ENCODE results near the gene NR0B2.

NR0B2 gene

DNA sequence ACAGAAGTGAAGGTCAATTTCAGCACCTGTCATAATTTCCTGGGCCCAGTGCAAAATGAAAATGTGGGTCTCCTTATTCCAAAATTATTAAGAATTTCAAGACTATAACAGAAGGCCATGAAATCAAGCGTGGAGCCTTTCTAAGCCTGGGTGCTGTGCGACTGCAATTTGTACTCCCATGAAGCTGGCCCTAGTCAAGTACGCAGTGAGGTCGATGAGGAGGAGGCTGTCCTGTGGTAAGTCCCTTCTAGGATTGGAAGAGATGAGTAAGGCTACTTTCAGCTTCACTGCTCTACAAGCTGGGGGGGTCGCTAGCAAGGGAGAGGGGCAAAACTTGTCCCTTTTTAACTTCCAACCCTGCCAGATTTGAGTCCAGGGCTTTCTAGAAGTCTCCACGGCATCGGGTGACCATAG is 7.4 kb upstream of the NR0B2 start:
- TF ChIP-seq NFIC (IDR thresholded peaks at IDR 0.05) (no peak), TAF1 (IDR thresholded peaks at IDR 0.05; ENCODE audit: low read depth) (no peak), RAD21 (IDR thresholded peaks at IDR 0.05; ENCODE audit: low read depth) (no peak)

DNA sequence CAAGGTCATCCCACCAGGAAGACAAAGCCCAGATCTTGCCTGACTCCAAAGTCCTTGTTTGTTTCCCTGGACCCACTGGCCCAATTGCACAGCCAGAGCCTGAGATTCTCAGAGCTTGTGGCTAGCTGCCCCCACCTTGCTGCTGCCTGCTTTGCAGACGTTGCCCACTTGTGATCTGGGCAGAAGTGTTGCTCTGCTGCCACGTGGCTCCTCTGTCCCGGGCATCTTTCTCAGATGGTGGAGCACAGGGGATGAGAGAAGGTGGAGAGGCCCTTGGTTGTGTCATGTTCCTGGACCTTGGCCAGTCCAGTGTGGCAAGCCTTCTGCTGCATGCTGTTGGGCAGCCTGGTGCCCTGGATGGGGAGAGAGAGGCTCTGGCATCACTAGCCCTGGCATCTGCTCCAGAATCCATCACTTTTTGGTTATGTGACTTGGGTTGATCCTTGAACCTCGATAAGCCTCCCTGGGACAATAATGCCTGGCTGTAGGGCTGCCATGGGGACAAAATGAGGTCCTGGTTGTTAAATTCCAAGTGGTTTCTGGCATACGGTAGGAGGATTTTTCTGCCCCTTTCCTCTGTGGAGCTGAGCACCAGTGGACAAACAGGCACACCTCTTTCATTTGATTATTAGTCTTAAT is 1.5 kb upstream of the NR0B2 start:
- no peak for TF ChIP-seq FOXM1 (IDR thresholded peaks at IDR 0.05; ENCODE audit: borderline replicate concordance, low read depth)
- TF ChIP-seq, protein P1, sequence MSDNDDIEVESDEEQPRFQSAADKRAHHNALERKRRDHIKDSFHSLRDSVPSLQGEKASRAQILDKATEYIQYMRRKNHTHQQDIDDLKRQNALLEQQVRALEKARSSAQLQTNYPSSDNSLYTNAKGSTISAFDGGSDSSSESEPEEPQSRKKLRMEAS (IDR thresholded peaks at IDR 0.05), result no peak
- TF ChIP-seq RAD21 (IDR thresholded peaks at IDR 0.05; ENCODE audit: low read depth), result no peak
- no peak for TF ChIP-seq CREB1 (IDR thresholded peaks at IDR 0.05; ENCODE audit: low read depth)

DNA sequence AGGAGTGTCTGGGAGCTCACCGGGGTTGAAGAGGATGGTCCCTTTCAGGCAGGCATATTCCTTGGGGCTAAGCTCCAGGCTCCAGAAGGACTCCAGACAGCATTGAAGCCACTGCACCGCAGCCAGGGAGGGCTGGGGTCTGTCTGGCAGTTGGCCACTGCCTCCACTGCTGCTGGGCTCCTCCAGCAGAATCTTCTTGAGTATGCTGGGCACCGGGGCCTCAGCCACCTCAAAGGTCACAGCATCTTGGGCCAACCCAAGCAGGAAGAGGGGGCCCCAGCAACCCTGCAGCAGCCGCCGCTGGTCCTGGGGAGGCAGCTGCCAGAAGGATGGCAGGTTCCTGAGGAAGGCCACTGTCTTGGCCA is 404 bp downstream of the NR0B2 start:
- TF ChIP-seq ZBTB7A (IDR thresholded peaks at IDR 0.05; ENCODE audit: low read depth), result no peak
- TF ChIP-seq RAD21 (IDR thresholded peaks at IDR 0.05; ENCODE audit: low read depth), result no peak
- TF ChIP-seq YY1 (IDR thresholded peaks at IDR 0.05; ENCODE audit: low read depth), result no peak
- TF ChIP-seq, protein P1 (IDR thresholded peaks at IDR 0.05), result no peak
- TF ChIP-seq CEBPB (IDR thresholded peaks at IDR 0.05), result no peak
- no peak for TF ChIP-seq EP300 (IDR thresholded peaks at IDR 0.05; ENCODE audit: borderline replicate concordance)
- no peak for TF ChIP-seq EGR1 (IDR thresholded peaks at IDR 0.05)
- TF ChIP-seq NFIC (IDR thresholded peaks at IDR 0.05), result no peak

- TF ChIP-seq TAF1 (IDR thresholded peaks at IDR 0.05; ENCODE audit: low read depth) (no peak), TCF12 (IDR thresholded peaks at IDR 0.05; ENCODE audit: low read depth) (no peak), CEBPB (IDR thresholded peaks at IDR 0.05) (no peak), RAD21 (IDR thresholded peaks at IDR 0.05; ENCODE audit: low read depth) (no peak), CREB1 (IDR thresholded peaks at IDR 0.05; ENCODE audit: low read depth) (no peak), YY1 (IDR thresholded peaks at IDR 0.05; ENCODE audit: low read depth) (no peak), NFIC (IDR thresholded peaks at IDR 0.05) (no peak), TEAD4 (IDR thresholded peaks at IDR 0.05) (no peak), EGR1 (IDR thresholded peaks at IDR 0.05) (no peak)
- TF ChIP-seq, protein P1 (IDR thresholded peaks at IDR 0.05), result no peak
- TF ChIP-seq, protein P2, sequence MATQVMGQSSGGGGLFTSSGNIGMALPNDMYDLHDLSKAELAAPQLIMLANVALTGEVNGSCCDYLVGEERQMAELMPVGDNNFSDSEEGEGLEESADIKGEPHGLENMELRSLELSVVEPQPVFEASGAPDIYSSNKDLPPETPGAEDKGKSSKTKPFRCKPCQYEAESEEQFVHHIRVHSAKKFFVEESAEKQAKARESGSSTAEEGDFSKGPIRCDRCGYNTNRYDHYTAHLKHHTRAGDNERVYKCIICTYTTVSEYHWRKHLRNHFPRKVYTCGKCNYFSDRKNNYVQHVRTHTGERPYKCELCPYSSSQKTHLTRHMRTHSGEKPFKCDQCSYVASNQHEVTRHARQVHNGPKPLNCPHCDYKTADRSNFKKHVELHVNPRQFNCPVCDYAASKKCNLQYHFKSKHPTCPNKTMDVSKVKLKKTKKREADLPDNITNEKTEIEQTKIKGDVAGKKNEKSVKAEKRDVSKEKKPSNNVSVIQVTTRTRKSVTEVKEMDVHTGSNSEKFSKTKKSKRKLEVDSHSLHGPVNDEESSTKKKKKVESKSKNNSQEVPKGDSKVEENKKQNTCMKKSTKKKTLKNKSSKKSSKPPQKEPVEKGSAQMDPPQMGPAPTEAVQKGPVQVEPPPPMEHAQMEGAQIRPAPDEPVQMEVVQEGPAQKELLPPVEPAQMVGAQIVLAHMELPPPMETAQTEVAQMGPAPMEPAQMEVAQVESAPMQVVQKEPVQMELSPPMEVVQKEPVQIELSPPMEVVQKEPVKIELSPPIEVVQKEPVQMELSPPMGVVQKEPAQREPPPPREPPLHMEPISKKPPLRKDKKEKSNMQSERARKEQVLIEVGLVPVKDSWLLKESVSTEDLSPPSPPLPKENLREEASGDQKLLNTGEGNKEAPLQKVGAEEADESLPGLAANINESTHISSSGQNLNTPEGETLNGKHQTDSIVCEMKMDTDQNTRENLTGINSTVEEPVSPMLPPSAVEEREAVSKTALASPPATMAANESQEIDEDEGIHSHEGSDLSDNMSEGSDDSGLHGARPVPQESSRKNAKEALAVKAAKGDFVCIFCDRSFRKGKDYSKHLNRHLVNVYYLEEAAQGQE (IDR thresholded peaks at IDR 0.05; ENCODE audit: low read depth), result no peak
- TF ChIP-seq, protein P3, sequence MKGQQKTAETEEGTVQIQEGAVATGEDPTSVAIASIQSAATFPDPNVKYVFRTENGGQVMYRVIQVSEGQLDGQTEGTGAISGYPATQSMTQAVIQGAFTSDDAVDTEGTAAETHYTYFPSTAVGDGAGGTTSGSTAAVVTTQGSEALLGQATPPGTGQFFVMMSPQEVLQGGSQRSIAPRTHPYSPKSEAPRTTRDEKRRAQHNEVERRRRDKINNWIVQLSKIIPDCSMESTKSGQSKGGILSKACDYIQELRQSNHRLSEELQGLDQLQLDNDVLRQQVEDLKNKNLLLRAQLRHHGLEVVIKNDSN (IDR thresholded peaks at IDR 0.05), result no peak
Measured at GRCh38 chr1:26912147-26912490, 1.7 kb downstream of the NR0B2 start.

- TF ChIP-seq CEBPB (IDR thresholded peaks at IDR 0.05), result no peak
Measured at GRCh38 chr1:26911399-26912146, 2.2 kb downstream of the NR0B2 start.

DNA sequence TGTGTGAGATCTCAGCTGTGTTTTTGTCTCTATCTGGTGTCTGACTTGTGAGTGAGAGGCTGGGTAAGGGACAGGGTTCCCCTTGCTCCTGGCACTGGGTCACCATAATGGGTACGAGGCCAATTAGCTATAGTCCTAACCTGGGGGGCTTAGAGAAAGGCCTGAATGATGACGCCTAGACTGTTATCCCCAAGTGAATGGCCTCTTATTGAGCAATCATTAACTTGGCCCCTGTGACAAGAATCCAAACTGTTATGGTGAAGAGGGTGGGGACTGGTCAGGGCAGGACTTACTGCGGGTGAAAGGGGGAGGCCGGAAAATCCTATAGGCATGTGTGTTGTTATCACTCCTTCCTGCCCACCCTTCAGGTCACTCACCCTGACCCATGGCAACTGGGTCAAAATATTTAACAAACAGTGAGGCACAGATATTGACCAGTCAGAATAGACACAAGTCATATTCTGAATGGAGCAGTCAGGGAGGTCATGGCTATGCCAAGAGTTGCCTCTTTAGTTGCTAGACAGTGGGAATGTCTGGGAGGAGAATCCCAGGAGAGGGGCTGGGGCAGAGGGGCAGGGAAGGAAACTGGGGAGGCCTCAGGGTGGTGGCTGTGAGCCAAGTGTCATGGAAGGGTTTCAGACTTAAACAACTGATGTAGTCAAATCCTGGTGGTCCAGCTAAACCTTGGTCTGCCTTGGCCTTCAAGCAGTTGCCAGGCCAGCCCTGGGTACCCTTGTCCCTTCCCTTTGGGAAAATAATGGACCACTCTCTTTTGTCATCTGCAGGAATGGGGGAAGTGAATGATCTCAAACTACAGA is 3.2 kb downstream of the NR0B2 start:
- TF ChIP-seq TCF12 (IDR thresholded peaks at IDR 0.05; ENCODE audit: low read depth), result no peak
- no peak for TF ChIP-seq YY1 (IDR thresholded peaks at IDR 0.05; ENCODE audit: low read depth)
- TF ChIP-seq TEAD4 (IDR thresholded peaks at IDR 0.05), result no peak
- no peak for TF ChIP-seq CREB1 (IDR thresholded peaks at IDR 0.05; ENCODE audit: low read depth)
- TF ChIP-seq EP300 (IDR thresholded peaks at IDR 0.05; ENCODE audit: borderline replicate concordance), result no peak
- TF ChIP-seq ZBTB7A (IDR thresholded peaks at IDR 0.05; ENCODE audit: low read depth), result no peak
- no peak for TF ChIP-seq RAD21 (IDR thresholded peaks at IDR 0.05; ENCODE audit: low read depth)
- no peak for TF ChIP-seq TAF1 (IDR thresholded peaks at IDR 0.05; ENCODE audit: low read depth)
- TF ChIP-seq, protein P3 (IDR thresholded peaks at IDR 0.05), result no peak
- TF ChIP-seq CEBPB (IDR thresholded peaks at IDR 0.05), result no peak
- TF ChIP-seq EGR1 (IDR thresholded peaks at IDR 0.05), result no peak
- TF ChIP-seq NFIC (IDR thresholded peaks at IDR 0.05), result no peak
- TF ChIP-seq, protein P2 (IDR thresholded peaks at IDR 0.05; ENCODE audit: low read depth), result no peak
- TF ChIP-seq, protein P1 (IDR thresholded peaks at IDR 0.05), result no peak

All from Ishikawa (cell line).